HG02884 (cell line): ENCODE results near the gene DHRS2.
"Not testable (repeated sequence)": the region's sequence is repeated elsewhere in the genome, so short reads cannot be mapped to it uniquely, and the experiment has no call there.

ENCODE experiments used
- ATAC-seq: cut with Tn5 transposase; IDR thresholded peaks from one replicate; pipeline ENCODE4 v1.9.1; 2021; ENCODE audit warnings: mild to moderate bottlenecking, moderate library complexity; ENCODE audit not compliant: unreplicated experiment

The DHRS2 gene

GRCh38 chr14:23689709-23690514 lies 53.7 kb downstream of the DHRS2 start:
- not testable (repeated sequence) for ATAC-seq

- ATAC-seq = no peak
Observed at GRCh38 chr14:23692416-23692815, 56.3 kb downstream of the DHRS2 start.

- no peak for ATAC-seq
Observed at GRCh38 chr14:23693252-23693775, 57.1 kb downstream of the DHRS2 start.

GRCh38 chr14:23694085-23694948 lies 58.2 kb downstream of the DHRS2 start:
- ATAC-seq = no peak
